Measurements from ENCODE around the gene BCL2L1. TPM values are rescaled to one million over a fixed set of nuclear protein-coding genes. Genes with fewer than 3 reads are reported as not detected.

BCL2L1 gene
- total and polyA plus RNA-seq, 10 of the 15 experiments (the other 5 are each of a cell fraction or from before 2014, with no cell fraction given) = 0.63 to 67.7 (median 43.6) TPM

DNA sequence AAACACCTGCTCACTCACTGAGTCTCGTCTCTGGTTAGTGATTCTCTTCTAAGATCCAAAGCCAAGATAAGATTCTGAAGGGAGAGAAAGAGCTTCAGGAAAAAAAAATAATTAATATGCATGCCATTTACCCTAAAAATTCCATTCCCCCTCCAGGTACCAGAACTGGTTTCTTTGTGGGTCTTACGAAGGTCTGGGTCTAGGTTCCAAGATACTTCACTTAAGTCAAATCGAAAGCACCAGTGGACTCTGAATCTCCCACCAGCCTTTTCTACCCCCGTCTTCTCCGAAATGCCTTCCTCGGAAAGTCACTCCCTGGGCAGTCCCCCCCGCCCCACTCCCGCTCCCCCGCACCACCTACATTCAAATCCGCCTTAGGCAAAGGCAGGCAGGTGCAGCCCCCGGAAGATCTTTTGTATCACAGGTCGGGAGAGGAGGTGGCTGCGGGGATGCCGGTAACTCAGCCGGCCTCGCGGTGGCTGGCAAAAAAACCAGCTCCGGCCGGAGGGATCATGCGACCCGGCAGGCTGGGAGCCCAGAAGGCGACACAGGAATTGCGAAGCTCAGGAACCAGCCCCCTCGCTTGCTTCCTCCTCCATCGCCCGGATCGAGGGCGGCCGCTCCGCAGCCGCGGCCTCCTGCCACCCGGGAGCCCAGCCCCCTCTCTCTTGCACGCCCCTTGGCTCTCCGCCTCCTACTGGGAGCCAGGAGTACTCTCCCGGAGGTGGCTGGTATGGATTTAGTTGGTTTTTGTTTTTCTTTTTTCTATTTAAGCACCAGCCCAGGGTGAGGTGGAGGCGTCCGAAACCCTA lies at the start of gene BCL2L1 (continued):
- no peak; a peak in 1 of 4 replicates for TF ChIP-seq ETV6 (conservative IDR thresholded peaks at IDR 0.05 in 1 of 2, IDR thresholded peaks at IDR 0.05 in 1 of 2; ENCODE audit: borderline replicate concordance in 1 of 2, low read depth in 1 of 2)
- TF ChIP-seq, protein P1, sequence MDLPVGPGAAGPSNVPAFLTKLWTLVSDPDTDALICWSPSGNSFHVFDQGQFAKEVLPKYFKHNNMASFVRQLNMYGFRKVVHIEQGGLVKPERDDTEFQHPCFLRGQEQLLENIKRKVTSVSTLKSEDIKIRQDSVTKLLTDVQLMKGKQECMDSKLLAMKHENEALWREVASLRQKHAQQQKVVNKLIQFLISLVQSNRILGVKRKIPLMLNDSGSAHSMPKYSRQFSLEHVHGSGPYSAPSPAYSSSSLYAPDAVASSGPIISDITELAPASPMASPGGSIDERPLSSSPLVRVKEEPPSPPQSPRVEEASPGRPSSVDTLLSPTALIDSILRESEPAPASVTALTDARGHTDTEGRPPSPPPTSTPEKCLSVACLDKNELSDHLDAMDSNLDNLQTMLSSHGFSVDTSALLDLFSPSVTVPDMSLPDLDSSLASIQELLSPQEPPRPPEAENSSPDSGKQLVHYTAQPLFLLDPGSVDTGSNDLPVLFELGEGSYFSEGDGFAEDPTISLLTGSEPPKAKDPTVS (IDR thresholded peaks at IDR 0.05; ENCODE audit: low read depth, low read length) = no peak

- H2AFZ ChIP-seq (ENCODE audit: control insufficient read depth, low read depth, low read length) = no peak overlapping the region
- ChIA-PET POLR2A (no interaction called here), CTCF (no interaction called here), SMC1A (ENCODE audit: uncharacterized antibody, unreplicated experiment) (no interaction called here), RAD21 (ENCODE audit: unreplicated experiment) (no interaction called here)
- no peaks in the 10 kb centered on the region for H3K9me3 ChIP-seq (replicated peaks; ENCODE audit: control insufficient read depth, insufficient read depth, low read length)
- no peak overlapping the region for H3K4me2 ChIP-seq (ENCODE audit: control insufficient read depth, insufficient read depth)
- WGBS (ENCODE audit: insufficient coverage, insufficient replicate concordance, low lambda C conversion rate, missing lambda C conversion rate) = 47% methylated on average over 1 of the region's 1 CpG
- no peaks in the 10 kb centered on the region for H3K79me2 ChIP-seq (ENCODE audit: control insufficient read depth, insufficient read depth, low read length)
- no peak overlapping the region for H3K27ac ChIP-seq (ENCODE audit: control insufficient read depth, insufficient read depth)
- H3K4me1 ChIP-seq (ENCODE audit: control insufficient read depth, insufficient read depth, low read length) = no peaks in the 10 kb centered on the region
- no peaks in the 10 kb centered on the region for H3K27me3 ChIP-seq (replicated peaks in 1 of 2; ENCODE audit: control insufficient read depth in 2 of 2, insufficient read depth in 2 of 2, low read length in 1 of 2)
- no peaks in the 10 kb centered on the region for H4K20me1 ChIP-seq (ENCODE audit: control insufficient read depth, insufficient read depth)
- peaks cover 7 to 42% of the 10 kb centered on the region in 2 experiments for H3K36me3 ChIP-seq (ENCODE audit: control insufficient read depth in 2 of 2, insufficient read depth in 2 of 2, low read length in 1 of 2)
- BruUV-seq (replicated peaks) = no TSS peak
- in situ Hi-C loops (cut with MboI) (no loop called here), intact Hi-C loops (cut with micrococcal nuclease; ENCODE audit: unreplicated experiment) (no loop called here)
- FAIRE-seq (no peak), ATAC-seq (no peak), DNase-seq (ENCODE audit: low read depth, low spot score) (no peak)
- H3K4me3 ChIP-seq = no peak overlapping the region
- no peak overlapping the region for H3K9ac ChIP-seq (ENCODE audit: control insufficient read depth, insufficient read depth, low read length)
- TF ChIP-seq ZNF622 (IDR thresholded peaks at IDR 0.05) (no peak), ZNF687 (IDR thresholded peaks at IDR 0.05) (no peak), NR2C2 (IDR thresholded peaks at IDR 0.05; ENCODE audit: borderline replicate concordance, control insufficient read depth, insufficient read length, low read depth) (no peak), PML (IDR thresholded peaks at IDR 0.05; ENCODE audit: low read length) (no peak), RELA (IDR thresholded peaks at IDR 0.05; ENCODE audit: borderline replicate concordance, partially characterized antibody) (no peak), BCL11A (IDR thresholded peaks at IDR 0.05; ENCODE audit: low read depth, low read length) (no peak), TBL1XR1 (IDR thresholded peaks at IDR 0.05; ENCODE audit: low read depth, low read length) (no peak), BACH1 (IDR thresholded peaks at IDR 0.05; ENCODE audit: borderline replicate concordance) (no peak)
- TF ChIP-seq, protein P2, sequence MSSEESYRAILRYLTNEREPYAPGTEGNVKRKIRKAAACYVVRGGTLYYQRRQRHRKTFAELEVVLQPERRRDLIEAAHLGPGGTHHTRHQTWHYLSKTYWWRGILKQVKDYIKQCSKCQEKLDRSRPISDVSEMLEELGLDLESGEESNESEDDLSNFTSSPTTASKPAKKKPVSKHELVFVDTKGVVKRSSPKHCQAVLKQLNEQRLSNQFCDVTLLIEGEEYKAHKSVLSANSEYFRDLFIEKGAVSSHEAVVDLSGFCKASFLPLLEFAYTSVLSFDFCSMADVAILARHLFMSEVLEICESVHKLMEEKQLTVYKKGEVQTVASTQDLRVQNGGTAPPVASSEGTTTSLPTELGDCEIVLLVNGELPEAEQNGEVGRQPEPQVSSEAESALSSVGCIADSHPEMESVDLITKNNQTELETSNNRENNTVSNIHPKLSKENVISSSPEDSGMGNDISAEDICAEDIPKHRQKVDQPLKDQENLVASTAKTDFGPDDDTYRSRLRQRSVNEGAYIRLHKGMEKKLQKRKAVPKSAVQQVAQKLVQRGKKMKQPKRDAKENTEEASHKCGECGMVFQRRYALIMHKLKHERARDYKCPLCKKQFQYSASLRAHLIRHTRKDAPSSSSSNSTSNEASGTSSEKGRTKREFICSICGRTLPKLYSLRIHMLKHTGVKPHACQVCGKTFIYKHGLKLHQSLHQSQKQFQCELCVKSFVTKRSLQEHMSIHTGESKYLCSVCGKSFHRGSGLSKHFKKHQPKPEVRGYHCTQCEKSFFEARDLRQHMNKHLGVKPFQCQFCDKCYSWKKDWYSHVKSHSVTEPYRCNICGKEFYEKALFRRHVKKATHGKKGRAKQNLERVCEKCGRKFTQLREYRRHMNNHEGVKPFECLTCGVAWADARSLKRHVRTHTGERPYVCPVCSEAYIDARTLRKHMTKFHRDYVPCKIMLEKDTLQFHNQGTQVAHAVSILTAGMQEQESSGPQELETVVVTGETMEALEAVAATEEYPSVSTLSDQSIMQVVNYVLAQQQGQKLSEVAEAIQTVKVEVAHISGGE (CRISPR knock-in tag; IDR thresholded peaks at IDR 0.05) = no peak
Observed at GRCh38 chr20:31770243-31770642, 47.6 kb upstream of the BCL2L1 start.
